ENCODE results near the gene SIVA1.

Gene SIVA1

GRCh38 chr14:104799244-104800014, 46.5 kb downstream of the SIVA1 start:
- no peak for DNase-seq

GRCh38 chr14:104800015-104800770, 47.2 kb downstream of the SIVA1 start:
- peak; percentile 79 for DNase-seq

GRCh38 chr14:104800771-104801519, 48.0 kb downstream of the SIVA1 start, which contains the start of gene ZBTB42:
TSS of gene ZBTB42 (plus strand) at chr14:104801101. CDS start at chr14:104801198, 97 bp downstream.
- peak; percentile 69 for DNase-seq

- no peak for DNase-seq
Observed at GRCh38 chr14:104801520-104802393, 48.8 kb downstream of the SIVA1 start.

- no peak for DNase-seq
Observed at GRCh38 chr14:104802394-104803184, 49.6 kb downstream of the SIVA1 start.

GRCh38 chr14:104803280-104803911, 50.4 kb downstream of the SIVA1 start:
- DNase-seq: no peak

- no peak for DNase-seq
Observed at GRCh38 chr14:104803912-104804410, 51.0 kb downstream of the SIVA1 start.

- DNase-seq: no peak
Observed at GRCh38 chr14:104804481-104805325, 51.8 kb downstream of the SIVA1 start.

GRCh38 chr14:104805326-104805678, 52.4 kb downstream of the SIVA1 start:
- DNase-seq: no peak

GRCh38 chr14:104805941-104806624, 53.1 kb downstream of the SIVA1 start:
- DNase-seq: no peak

- no peak for DNase-seq
Observed at GRCh38 chr14:104806625-104807465, 53.9 kb downstream of the SIVA1 start.

GRCh38 chr14:104808456-104808855, 55.5 kb downstream of the SIVA1 start:
- DNase-seq: no peak
